Inflammatory macrophage treated with lipopolysaccharide for 1 hour (primary cell): Measurements from ENCODE around the gene NECAP2.
A peak's percentile ranks its signal among the peaks of the same experiment; 100 is the strongest.
"Not testable (repeated sequence)": the region's sequence is repeated elsewhere in the genome, so short reads cannot be mapped to it uniquely, and the experiment has no call there.

Experiments
- DNase-seq, 2 donors: peaks; one replicate each; pipeline ENCODE4 v3.0.0-alpha.2; 2020 to 2022

The NECAP2 gene

DNA sequence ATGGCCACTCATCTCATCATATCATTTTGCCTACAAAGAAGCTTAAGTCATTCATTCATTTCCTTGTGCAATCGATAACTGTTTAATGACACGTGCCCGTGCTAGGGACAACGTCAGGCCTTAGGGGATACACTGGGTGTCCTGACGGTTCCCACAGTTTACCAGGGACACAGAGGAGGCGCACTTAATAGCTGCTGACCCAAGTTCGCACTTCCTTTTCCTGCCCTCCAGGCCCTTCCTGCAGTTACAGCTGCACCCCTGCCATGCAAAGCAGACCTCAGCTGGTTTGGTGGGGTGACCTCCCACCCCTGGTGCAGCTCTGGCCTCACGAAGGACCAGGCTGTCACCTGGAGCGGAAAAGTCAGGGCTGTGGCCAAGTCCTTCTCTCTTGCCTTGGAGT, 7.5 kb upstream of the NECAP2 start:
- peak; percentile 45 to 55 for DNase-seq

DNA sequence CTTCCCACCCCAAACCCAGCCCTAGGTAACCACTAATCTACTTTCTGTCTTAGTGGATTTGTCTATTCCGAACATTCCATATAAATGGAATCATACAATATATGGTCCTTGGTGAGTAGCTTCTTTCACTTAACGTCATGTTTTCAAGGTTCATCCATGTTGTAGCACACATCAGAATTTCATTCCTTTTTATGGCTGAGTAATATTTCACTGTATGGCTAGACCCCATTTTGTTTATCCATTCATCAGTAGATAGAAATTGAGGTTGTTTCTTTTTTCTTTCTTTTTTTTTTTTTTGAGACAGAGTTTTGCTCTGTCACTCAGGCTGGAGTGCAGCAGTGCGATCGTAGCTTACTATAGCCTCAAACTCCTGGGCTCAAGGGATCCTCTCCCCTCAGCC, 6.5 kb upstream of the NECAP2 start:
- DNase-seq: no peak

DNA sequence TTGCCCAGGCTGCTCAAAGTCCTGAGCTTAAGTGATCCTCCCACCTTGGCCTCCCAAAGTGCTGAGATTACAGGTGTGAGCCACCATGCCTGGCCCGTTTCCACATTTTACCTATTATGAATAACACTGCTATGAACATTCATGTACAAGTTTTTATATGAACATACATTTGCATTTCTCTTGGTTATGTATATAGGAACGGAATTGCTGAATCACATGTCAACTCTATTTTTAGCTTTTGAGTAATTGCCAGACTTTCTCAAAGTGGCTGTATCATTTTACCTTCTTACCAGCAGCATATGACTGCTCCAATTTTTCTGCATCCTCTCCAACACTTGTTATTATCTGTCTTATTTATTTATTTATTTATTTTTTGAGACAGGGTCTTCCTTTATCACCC, 6.0 kb upstream of the NECAP2 start:
- DNase-seq: peak; percentile 19 to 35

DNA sequence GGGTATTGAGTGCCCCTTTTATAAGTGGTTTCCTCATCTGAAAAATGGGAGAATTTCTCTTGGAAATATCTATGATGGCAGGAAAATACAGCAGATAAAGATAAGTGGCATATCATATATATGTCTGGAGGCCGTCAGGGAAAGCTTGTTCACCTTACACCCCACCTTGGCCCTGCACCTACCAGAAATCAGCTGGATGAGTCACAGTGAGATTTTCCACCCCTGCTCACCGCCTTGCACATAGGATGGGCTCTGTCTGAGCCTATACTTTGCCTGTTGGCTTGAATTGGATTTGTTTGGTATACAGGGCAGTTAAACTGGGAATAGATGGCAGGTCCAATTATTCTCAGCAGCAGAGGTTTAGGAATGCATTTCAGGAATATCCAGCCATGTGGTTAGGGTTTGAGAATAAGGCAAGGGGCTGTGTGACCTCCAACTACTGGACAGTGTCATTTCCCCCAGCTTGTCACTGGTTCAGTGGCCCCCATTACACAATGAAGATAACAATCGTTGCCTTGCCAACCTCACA, 3.5 kb upstream of the NECAP2 start, which contains the start of gene SPATA21:
Gene SPATA21, minus strand, starts transcription at position 479 of the 529 bp plus-strand sequence. CDS start 6,053 bp downstream, outside the sequence.
- DNase-seq: no peak

DNA sequence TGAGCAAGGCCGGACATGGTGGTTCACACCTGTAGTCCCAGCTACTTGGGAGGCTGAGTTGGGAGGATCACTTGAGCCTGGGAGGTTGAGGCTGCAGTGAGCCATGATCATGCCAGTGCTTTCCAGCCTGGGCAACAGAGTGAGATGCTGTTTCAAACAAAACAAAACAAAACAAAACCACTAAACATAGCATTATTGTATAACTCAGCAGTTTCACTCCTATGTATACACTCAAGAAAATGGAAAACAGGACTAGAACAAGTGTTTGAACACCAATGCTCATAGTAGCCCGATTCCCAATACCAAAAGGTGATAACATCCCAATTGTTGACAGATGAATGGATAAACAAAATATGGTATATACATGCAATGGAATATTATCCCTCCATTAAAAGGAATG, 2.0 kb upstream of the NECAP2 start:
- no peak for DNase-seq

DNA sequence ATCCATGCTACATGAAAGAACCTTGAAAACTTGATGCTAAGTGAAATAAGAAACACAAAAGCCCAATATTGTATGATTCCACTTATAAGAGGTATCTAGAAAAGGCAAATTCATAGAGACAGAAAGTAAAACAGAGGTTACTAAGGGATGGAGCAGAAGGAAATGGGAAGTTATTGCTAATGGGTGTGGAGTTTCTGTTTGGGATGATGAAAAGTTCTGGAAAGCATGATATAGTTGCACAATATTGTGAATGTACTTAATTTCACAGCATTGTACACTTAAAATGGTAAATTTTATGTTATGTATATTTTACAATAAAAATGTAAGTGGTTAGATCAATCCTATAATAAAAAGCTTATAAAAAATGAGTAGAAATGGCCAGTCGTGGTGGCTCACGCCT, 1.6 kb upstream of the NECAP2 start:
- peak; percentile 80 to 82 for DNase-seq

DNA sequence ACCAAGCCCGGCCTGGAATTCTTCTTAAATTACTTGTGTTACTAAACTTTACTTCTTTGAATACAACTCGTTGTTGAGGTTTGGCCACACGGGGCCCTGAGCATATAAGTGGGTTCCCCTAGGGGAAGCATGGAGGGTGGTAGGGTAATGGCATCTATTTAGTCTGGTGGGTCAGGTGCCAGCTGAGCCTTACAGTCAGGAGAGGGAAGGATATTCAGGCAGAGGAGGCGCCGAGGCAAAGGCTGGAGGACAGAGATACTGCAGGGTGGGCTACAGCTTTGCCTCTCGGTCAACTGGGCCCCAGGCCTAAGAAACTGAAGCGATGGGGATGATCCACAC, 424 bp upstream of the NECAP2 start:
- DNase-seq: peak in 1 of 2 donors; percentile 7

DNA sequence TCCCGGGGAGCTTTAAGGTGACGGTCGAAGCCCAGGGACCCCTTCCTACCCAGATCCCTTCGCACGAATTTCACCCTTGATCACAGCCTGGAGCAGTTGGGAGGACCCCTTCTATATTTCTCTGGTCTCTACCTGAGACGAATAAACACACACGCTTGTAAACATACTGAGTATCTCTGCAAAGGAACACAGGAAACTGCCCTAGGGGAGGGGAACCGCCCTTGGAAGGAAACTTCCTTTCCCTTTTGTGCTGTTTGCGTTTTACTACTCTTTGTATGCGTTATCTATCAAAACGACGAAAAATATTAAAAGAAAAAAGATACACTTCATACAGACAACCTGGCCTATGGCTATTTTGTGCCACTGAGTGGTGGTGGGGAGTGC, 750 bp downstream of the NECAP2 start:
- no peak for DNase-seq

DNA sequence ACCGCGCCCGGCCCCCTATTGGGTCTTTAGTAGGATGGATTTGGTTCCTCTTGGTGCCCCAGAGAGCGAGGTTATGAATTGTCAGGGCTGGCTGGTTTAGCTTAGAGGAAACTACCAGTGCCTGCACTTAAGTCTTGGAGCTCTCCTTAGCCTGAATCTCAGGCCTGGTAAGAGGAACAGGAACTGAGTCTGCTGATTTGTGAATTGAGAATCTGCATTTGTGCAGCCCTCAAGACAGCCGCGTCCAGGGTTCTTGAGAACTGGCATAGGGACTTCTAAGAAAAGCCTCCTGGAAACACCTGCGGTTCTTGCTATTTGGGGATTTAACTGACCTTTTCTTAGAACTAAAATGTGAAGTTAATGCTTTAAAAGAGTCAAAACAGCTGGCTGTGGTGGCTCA, 1.7 kb downstream of the NECAP2 start:
- DNase-seq: peak; percentile 59 to 67

DNA sequence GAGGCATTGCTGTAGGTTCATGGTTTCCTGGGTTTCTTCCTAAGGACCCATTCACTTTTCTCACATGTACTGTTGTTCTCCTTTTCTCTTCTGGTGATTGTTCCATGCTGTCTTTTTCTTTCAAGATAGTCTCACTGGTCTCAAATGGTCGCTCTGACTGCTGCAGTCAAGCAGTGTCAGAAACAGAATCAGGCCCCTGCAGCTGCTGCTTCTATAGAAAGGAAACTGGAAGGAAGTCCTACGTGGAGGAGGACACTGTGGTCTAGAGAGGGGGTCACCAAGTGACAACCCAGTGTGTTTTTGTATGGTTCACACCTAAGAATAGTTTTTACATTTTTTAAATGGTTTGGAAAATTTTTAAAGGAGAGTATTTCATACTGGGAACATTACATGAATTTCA, 2.4 kb downstream of the NECAP2 start:
- peak in 1 of 2 donors; percentile 20 for DNase-seq

DNA sequence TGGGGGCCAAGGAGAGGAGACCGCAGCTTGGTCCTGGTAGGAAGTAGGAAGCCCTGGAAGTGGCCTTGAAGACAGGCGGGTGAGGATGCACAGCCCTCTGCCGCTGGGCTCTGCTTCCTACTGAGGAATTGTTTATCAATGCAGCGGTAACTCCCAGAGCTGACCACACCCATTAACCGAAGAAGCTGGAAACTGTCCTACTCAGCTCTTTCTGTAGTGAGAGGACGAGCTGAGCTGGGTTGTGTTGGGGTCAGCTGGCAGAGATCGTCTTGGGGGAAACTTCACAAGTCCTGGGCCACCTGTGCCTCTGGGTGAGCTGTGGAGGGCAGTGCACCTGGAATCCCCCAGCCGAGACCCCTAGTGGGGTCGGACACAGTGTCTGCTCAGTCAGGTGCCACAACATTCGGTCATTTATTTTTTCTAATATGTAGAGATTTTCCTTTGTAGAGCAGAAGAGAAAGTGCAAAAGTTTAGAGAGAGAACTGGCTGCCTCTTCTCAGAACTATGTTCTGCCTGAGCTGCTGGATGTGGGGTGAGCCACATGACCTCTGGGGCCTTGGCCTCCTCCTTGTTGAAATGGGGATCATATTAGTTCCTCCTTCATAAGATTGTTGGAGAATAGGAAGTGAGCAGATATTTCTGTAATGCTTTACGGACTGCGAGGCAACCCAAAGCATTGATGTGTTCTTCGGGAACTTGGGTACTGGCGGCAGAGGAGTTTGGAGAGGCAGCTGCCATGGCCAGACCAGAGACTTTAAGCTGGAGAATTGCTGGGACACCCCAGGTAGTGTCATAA, 3.6 kb downstream of the NECAP2 start:
- peak; percentile 79 for DNase-seq

DNA sequence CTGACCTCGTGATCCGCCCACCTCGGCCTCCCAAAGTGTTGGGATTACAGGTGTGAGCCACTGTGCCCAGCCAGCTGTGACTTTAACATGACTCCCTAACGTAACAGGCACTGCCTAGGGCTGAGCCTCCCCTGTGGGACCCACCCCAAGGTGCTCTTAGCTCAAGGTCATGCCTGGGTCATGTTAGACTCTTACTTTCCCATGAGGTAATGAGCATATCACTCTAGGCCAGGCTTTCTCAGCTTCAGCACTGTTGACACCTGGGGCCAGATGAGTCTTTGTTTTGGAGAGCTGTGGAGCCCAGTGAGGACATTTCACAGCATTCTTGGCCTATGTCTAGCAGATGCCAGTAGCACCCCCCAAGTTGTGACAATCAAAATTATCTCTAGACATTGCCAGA, 4.5 kb downstream of the NECAP2 start:
- no peak for DNase-seq

DNA sequence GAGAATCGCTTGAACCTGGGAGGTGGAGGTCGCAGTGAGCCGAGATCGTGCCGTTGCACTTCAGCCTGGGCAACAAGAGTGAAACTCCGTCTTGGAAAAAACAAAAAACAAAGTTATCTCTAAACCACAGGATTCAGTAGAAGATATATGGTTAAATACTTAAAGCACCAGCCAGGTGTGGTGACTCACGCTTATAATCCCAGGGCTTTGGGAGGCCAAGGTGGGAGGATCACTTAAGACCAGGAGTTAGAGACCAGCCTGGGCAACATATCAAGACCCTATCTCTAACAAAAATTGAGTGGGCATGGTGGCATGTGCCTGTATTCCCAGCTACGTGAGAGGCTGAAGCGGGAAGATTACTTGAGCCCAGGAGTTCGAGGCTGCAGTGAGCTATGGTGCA, 5.6 kb downstream of the NECAP2 start:
- DNase-seq: no peak

DNA sequence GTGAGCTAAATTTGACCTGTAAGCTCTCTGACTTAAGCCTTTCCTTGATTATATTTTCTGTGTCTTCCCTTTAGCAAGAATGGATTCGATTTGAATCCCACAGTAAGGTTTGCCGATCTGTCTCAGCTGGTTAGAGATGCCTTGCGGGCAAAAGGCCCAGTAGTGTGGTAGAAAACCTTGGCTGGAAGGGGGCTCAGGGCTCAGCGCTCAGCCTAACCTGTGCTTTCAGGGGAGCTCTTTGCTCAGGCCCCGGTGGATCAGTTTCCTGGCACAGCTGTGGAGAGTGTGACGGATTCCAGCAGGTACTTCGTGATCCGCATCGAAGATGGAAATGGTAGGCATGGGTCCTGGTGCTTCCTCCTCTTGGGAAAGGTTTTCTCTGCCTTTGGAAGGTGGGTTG, 7.1 kb downstream of the NECAP2 start:
- no peak for DNase-seq

DNA sequence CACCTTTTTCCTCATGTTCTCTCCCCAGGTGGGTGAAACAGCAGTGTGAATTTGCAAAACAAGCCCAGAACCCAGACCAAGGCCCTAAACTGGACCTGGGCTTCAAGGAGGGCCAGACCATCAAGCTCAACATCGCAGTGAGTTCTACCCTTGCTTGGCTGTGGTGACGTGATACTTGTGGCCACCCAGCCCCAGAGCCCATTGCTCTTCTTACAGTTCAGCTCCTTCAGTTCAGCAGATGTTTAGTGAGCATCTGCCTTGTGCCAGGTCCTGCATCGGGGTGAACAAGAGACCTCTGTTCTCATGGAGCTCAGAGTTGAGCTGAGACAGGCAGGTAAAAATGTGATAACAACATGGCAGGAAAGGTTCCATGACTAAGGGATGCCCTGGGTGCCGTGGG, 8.5 kb downstream of the NECAP2 start:
- no peak for DNase-seq

DNA sequence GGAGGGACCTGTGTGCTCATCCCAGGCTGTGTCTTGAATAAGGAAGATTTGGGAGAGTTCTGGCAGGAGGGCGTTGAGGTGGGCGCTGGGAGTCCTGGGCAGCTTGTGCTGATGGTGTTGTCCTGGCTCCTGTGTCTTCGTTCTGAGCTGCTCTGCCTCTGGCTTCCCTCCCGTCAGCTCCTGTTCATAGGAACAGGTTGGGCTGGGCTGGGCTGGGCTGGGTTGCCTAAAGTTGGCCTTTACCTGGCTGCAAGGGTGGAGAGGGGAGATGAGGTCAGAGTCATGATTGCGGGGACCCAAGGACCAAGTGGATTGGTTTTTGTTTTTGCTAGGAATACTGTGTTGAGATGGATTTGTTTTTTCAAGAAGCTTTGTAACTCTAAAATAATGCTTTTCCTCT, 9.1 kb downstream of the NECAP2 start:
- no peak for DNase-seq

DNA sequence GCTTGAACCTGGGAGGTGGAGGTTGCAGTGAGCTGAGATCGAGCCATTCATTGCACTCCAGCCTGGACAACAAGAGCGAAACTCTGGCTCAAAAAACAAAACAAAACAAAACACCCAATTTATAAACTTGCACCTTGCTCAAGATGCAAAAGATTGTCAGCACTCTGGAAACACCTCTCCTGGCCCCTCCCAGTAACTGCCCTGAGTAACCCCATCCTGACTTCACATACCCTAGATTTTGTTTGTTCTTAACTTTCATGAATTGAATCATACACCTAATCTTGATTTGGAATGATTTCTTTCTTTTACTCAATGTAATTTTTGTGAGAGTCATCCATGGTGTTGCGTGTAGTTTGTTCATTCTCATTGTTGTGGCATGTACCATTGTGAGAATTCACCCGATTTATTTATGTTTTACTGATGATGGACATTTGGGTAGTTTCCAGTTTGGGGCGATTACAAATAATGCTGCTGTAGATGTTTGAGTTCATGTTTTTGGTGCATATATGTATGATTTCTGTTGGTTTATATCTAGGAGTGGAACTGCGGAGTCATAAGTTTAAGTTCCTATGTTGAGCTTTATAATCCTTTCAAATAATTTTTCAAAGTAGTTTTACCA, 10.4 kb downstream of the NECAP2 start:
- DNase-seq: no peak

DNA sequence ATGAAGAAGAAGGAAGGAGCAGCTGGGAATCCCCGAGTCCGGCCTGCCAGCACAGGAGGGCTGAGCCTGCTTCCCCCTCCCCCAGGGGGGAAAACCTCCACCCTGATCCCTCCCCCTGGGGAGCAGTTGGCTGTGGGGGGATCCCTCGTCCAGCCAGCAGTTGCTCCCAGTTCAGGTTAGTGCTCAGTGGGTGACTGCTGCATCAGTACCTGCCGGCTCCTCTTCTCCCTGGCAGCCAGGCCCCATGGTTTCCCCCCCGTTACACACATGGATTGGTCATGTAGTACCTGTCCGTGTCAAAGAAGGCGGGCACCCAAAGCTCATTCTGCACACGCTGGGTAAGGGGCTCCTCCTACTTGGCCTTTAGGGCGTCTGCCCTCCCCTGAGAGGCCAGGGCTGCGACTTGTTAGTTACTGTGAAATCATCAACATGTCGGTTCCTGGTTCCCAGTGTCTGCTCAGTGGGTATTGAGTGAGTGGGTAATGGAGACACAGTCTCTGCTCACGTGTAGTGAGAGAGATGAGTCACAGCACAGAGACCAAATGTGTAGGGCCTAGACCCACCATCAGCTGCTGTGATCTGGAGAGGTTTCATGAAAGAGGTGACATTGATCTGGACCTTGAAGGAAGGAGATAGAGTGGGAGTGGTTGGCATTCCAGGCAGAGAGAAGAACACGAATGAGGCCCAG, 11.5 kb downstream of the NECAP2 start:
- peak; percentile 11 to 25 for DNase-seq

DNA sequence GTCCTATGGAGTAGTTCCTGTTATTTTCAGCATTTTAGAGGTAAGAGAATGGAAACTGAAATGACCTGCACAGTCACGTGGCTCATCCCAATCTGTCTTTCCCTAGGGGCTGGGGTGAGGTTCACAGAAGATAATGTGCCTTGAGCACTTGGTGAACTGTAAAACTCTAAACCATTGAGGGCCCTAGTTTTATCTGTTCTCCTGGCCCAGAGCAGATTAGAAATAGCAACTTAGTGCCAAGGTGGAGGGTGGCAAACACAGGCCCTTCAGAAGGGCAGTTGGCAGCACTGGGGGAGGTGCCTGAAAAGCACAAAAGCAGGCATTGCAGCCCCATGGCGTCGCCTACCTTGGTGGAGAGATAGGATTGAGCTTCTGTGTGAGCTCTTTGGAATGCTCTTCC, 14.4 kb downstream of the NECAP2 start:
- not testable (repeated sequence) for DNase-seq

DNA sequence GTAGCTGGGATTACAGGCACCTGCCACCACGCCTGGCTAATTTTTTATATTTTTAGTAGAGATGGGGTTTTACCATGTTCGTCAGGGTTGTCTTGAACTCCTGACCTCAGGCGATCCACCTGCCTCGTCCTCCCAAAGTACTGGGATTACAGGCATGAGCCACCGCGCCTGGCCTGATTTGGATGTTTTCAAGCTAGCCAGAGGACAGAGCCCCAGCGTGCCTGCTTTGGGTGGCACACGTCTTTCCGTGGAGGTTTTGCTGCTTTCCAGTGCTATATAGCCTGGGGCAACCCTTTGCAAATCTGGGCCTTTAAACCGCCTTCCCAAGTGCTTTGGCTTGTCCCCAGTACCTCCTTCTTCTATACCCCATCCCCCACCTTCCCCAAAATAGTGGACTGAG, 15.6 kb downstream of the NECAP2 start:
- not testable (repeated sequence) for DNase-seq

DNA sequence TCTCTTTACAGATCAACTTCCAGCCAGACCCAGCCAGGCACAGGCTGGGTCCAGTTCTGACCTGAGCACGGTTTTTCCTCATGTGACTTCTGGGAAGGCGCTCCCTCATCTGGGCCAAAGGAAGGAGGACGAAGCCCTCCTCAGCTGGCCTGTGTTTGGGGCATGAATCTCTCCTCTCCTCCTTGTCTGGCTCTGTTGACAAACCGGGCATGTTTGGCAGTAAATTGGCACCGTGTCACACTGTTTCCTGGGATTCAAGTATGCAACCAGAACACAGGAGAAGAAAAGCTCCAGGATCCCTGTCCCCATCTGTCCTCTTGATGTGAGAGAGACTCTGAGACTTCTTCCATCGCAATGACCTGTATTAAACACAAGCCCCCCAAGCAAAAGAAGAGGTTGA, 18.3 kb downstream of the NECAP2 start:
- no peak for DNase-seq

DNA sequence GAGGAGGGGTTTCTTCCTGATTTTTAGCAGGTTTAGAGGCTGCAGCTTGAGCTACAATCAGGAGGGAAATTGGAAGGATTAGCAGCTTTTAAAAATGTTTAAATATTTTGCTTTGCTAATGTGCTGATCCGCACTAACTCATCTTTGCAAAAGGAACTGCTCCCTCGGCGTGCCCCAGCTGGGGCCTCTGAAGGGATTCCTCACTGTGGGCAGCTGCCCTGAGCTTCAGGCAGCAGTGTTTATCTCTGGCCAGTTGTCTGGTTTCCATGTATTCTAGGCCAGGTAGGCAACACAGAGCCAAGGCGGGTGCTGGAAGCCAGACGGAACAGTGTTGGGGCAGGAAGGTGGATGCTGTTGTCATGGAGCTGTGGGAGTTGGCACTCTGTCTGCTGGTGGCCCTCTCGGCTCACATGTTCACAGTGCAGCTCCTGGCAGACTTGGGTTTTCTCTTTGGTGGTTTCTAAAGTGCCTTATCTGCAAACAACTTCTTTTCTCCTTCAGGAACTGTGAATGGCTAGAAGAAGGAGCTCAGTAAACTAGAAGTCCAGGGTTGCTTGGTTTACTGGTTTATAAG, 18.9 kb downstream of the NECAP2 start:
- DNase-seq: no peak

DNA sequence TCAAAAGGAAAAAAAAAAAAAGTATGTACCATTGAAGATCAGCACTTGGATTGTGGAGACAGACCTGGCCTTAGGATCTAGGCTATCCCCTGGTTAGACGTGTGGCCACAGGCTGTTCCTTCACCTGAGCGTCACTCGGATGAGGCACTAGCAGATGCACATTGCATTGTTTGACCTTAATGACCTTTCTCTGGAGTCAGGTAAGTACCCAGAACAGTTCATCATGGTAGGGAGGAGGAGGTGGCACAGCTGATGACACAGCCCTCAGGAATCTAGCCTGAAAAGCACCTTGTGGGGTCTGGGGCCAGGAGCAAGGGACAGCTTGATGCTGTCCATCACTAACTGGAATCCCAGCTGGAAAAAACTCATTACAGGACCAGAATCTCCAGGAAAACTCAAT, 21.2 kb downstream of the NECAP2 start:
- no peak for DNase-seq
